Aorta (tissue), 5 donors: ENCODE measurements around the gene DSG2. TPM values are rescaled to one million over a fixed set of nuclear protein-coding genes. Genes with fewer than 3 reads are reported as not detected.
"Not testable (repeated sequence)": the region's sequence is repeated elsewhere in the genome, so short reads cannot be mapped to it uniquely, and the experiment has no call there.

Experiments
- ATAC-seq: fragments of 200-7000 bp; cut with Tn5 transposase; one replicate; pipeline ENCODE4 v1.9.1; 2022; ENCODE audit warnings: moderate library complexity; ENCODE audit not compliant: low FRiP score
- DNase-seq, 2 donors: peaks; one replicate each; pipeline ENCODE4 v3.0.0-alpha.2; 2020
- H3K27ac ChIP-seq, 2 donors: one replicate each; pipeline ENCODE4 v1.5.1; 2013; ENCODE audit warnings: low read length in 2 of 2, mild to moderate bottlenecking in 2 of 2, moderate library complexity in 2 of 2, control low read depth in 1 of 2, inconsistent platforms in 1 of 2, low read depth in 1 of 2
- H3K27me3 ChIP-seq, 2 donors: one replicate each; pipeline ENCODE4 v1.6.1; 2013; ENCODE audit warnings: control low read depth in 1 of 2, low read length in 1 of 2, mild to moderate bottlenecking in 1 of 2, moderate library complexity in 1 of 2; ENCODE audit not compliant: insufficient read depth in 2 of 2, control insufficient read depth in 1 of 2
- H3K36me3 ChIP-seq, 2 donors: one replicate each; pipeline ENCODE4 v1.6.1; 2013; ENCODE audit warnings: control low read depth in 1 of 2, low read length in 1 of 2, mild to moderate bottlenecking in 1 of 2; ENCODE audit not compliant: insufficient read depth in 2 of 2, control insufficient read depth in 1 of 2
- H3K4me1 ChIP-seq, 2 donors: one replicate each; pipeline ENCODE4 v1.6.1; 2013; ENCODE audit warnings: low read length in 2 of 2, control low read depth in 1 of 2, mild to moderate bottlenecking in 1 of 2, moderate library complexity in 1 of 2; ENCODE audit not compliant: insufficient read depth in 2 of 2, control insufficient read depth in 1 of 2
- H3K4me3 ChIP-seq, 2 donors: one replicate each; pipeline ENCODE4 v1.5.1; 2013; ENCODE audit warnings: low read length in 2 of 2, control low read depth in 1 of 2, mild to moderate bottlenecking in 1 of 2
- H3K9me3 ChIP-seq: one replicate; pipeline ENCODE4 v1.6.1; 2013; ENCODE audit warnings: mild to moderate bottlenecking, low read length; ENCODE audit not compliant: control insufficient read depth
- WGBS, 2 donors: extraction: QIAGEN DNeasy Blood & Tissue Kit; methylation state at CpG; one replicate each; pipeline ENCODE4 v1.1.7; 2013; 5-methylcytosine and 5-hydroxymethylcytosine counted together
- intact Hi-C, 2 donors: fragments of 100-400 bp; cut with DNase I; formaldehyde crosslinking; loops; one replicate each; pipeline versions ENCODE4 v1.14.2 to v1.15.0; 2022
- polyA plus RNA-seq, 2 donors: library from polyadenylated mRNA; stranded (reverse); fragments of 200-250 nt; gene quantifications; one replicate each; pipeline ENCODE4 v1.2.3, GENCODE V29; 2013
- total RNA-seq, 2 donors: library from RNA; stranded (reverse); fragmentation: NEBNext Ultra II Directional; extraction: Animal tissue kit (Norgen Biotek cat#: 25700); gene quantifications; one replicate each; pipeline ENCODE4 v1.2.1, GENCODE V29; 2021
- donor health status: healthy with polysubstance abuse.
- donor health status: Bipolar disorder and iron deficiency.
- donor health status: DM: no; HTN: no; CAD: no.
- donor health status: DM: no; HTN: no; CAD: no.
- donor health status: DM: yes; HTN: yes; CAD: no.

The DSG2 gene
- total and polyA plus RNA-seq, 4 donors = 0.10 to 4.7 (median 3.8) TPM

GRCh38 chr18:31494705-31495244 lies 3.2 kb upstream of the DSG2 start:
- H3K4me1 ChIP-seq, H3K4me3 ChIP-seq, H3K36me3 ChIP-seq, intact Hi-C loops, H3K27me3 ChIP-seq, H3K27ac ChIP-seq, H3K9me3 ChIP-seq, ATAC-seq, DNase-seq: not testable (repeated sequence)
- WGBS, 2 donors = 87 to 91% methylated on average over 2 of the region's 2 CpGs

- Histone ChIP-seq H3K27ac (no peak overlapping the region), H3K4me3 (no peak overlapping the region), H3K27me3 (no peaks in the 10 kb centered on the region), H3K4me1 (no peaks in the 10 kb centered on the region), H3K36me3 (no peaks in the 10 kb centered on the region), H3K9me3 (no peaks in the 10 kb centered on the region)
- no peak for DNase-seq
- intact Hi-C loops = no loop called here
- ATAC-seq = peak; percentile 46
- WGBS, 2 donors = 31 to 43% methylated on average over 20 to 25 of the region's 25 CpGs
Measured at GRCh38 chr18:31497404-31497835, 557 bp upstream of the DSG2 start.

- no peak for DNase-seq
- no peaks in the 10 kb centered on the region for H3K36me3 ChIP-seq
- no peak overlapping the region for H3K27ac ChIP-seq
- H3K27me3 ChIP-seq = no peaks in the 10 kb centered on the region
- intact Hi-C loops = no loop called here
- peak; percentile 11 for ATAC-seq
- H3K4me3 ChIP-seq = peak overlapping the region in 1 of 2 donors; percentile 39
- H3K4me1 ChIP-seq = no peaks in the 10 kb centered on the region
- WGBS, 2 donors = 23 to 26% methylated on average over 22 of the region's 22 CpGs
- peaks cover 1% of the 10 kb centered on the region for H3K9me3 ChIP-seq
Measured at GRCh38 chr18:31498574-31499524, 872 bp downstream of the DSG2 start.

GRCh38 chr18:31500051-31500688 lies 2.2 kb downstream of the DSG2 start:
- intact Hi-C loops = no loop called here
- no peak for ATAC-seq
- no peaks in the 10 kb centered on the region for H3K4me1 ChIP-seq
- H3K27ac ChIP-seq = no peak overlapping the region
- peaks cover 0 to 1% of the 10 kb centered on the region in 2 donors for H3K27me3 ChIP-seq
- DNase-seq = no peak
- 84 to 92% methylated on average over 6 of the region's 6 CpGs for WGBS, 2 donors
- H3K4me3 ChIP-seq = no peak overlapping the region
- H3K36me3 ChIP-seq = no peaks in the 10 kb centered on the region
- peaks cover 1% of the 10 kb centered on the region for H3K9me3 ChIP-seq

GRCh38 chr18:31503011-31503410 lies 5.0 kb downstream of the DSG2 start:
- Histone ChIP-seq H3K36me3 (no peaks in the 10 kb centered on the region), H3K27ac (no peak overlapping the region), H3K4me1 (no peaks in the 10 kb centered on the region), H3K9me3 (peaks cover 1% of the 10 kb centered on the region), H3K27me3 (peaks cover 0 to 1% of the 10 kb centered on the region in 2 donors), H3K4me3 (no peak overlapping the region)
- ATAC-seq (no peak), DNase-seq (no peak)
- 95 to 96% methylated on average over 4 of the region's 4 CpGs for WGBS, 2 donors
- intact Hi-C loops = no loop called here

DNA sequence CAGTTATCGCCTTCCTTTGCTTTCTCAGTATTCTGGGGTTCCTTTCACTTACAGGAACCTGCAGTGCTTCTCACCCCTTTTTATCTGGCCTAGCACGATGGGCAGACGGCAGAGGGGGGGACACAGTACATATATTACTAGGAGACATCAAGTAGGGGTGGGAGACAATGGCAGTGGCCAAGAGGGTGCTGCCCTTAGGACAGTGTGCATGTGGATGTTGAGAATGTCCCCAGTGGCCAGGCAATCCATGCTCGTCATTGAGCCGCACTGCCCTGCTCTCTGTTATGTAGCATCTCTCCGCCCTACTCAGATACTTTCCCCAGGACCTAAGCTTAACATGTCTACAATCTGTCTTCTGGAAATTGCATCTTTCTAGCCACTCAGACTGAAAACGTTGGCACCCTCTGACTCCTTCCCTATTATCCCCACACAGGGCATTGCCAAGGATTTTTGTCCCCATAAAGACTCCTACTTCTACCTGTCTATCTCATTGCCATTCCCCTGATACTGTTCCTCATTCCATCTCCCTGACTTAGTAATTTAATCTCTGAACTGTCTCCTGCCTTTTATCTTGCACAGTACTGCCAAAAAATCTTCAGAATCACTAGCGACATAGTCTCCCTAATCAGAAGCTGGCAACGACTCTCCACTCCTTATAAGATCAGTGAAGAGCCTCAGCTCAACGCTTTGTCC lies 6.6 kb downstream of the DSG2 start:
- Histone ChIP-seq H3K4me1 (no peaks in the 10 kb centered on the region), H3K27me3 (peaks cover 0 to 1% of the 10 kb centered on the region in 2 donors), H3K36me3 (no peaks in the 10 kb centered on the region), H3K9me3 (peaks cover 1% of the 10 kb centered on the region), H3K4me3 (no peak overlapping the region), H3K27ac (no peak overlapping the region)
- ATAC-seq (peak; percentile 15), DNase-seq (no peak)
- WGBS, 2 donors = 85 to 91% methylated on average over 10 of the region's 10 CpGs
- intact Hi-C loops = no loop called here

GRCh38 chr18:31505156-31505555 lies 7.2 kb downstream of the DSG2 start:
- intact Hi-C loops = no loop called here
- DNase-seq = no peak

DNA sequence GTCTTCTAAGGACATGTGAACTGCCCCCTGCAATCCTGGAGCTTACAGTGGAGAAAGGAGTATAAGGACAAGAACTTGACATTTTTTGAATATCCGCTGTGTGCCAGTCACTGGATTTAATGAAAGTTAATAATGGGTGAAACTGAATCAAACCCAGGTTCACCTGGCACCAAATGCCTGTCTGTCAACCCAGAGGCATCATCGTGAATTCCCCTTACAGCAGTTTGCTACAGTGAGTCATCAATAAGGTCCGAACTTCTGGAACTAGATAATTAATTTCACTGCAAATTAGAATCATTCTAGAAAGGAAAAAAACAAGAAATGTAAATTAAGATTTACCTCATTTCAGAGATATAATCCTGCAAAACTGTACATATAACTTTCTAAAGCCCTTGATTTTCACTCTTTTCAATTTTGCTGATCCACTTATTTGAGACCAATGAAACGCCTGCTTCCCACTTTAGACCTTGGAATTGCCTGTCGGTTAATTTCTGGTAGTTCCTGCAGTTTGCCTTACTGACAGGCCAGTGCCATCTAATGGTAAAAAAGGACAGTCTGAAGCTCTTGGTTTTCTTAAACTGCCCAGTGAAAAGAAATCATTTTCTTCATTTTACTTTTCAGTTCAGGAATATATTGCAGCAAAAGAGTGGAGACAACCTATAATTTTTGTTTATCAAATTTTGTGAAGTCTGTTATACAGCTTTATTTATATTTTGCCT lies 8.2 kb downstream of the DSG2 start:
- Histone ChIP-seq H3K36me3 (no peaks in the 10 kb centered on the region), H3K27ac (no peak overlapping the region), H3K9me3 (peaks cover 1% of the 10 kb centered on the region), H3K4me1 (no peaks in the 10 kb centered on the region), H3K4me3 (no peak overlapping the region), H3K27me3 (peaks cover 0 to 1% of the 10 kb centered on the region in 2 donors)
- DNase-seq (no peak), ATAC-seq (no peak)
- 69% methylated on average over 5 of the region's 5 CpGs for WGBS, 2 donors
- intact Hi-C loops = no loop called here

More at GRCh38 chr18:31505156-31505555, 7.2 kb downstream of the DSG2 start:
- Histone ChIP-seq H3K27ac (no peak overlapping the region), H3K27me3 (peaks cover 0 to 1% of the 10 kb centered on the region in 2 donors), H3K4me3 (no peak overlapping the region), H3K36me3 (no peaks in the 10 kb centered on the region), H3K4me1 (no peaks in the 10 kb centered on the region), H3K9me3 (peaks cover 1% of the 10 kb centered on the region)
- WGBS, 2 donors = 83 to 92% methylated on average over 6 of the region's 6 CpGs
- no peak for ATAC-seq
